ENCODE results near the gene CYREN. TPM values are rescaled to one million over a fixed set of nuclear protein-coding genes. Genes with fewer than 3 reads are reported as not detected.

CYREN gene
- total and polyA plus RNA-seq, 2 of the 13 experiments (the other 11 are each of a cell fraction or from before 2014, with no cell fraction given): 20.7 to 60.7 TPM

DNA sequence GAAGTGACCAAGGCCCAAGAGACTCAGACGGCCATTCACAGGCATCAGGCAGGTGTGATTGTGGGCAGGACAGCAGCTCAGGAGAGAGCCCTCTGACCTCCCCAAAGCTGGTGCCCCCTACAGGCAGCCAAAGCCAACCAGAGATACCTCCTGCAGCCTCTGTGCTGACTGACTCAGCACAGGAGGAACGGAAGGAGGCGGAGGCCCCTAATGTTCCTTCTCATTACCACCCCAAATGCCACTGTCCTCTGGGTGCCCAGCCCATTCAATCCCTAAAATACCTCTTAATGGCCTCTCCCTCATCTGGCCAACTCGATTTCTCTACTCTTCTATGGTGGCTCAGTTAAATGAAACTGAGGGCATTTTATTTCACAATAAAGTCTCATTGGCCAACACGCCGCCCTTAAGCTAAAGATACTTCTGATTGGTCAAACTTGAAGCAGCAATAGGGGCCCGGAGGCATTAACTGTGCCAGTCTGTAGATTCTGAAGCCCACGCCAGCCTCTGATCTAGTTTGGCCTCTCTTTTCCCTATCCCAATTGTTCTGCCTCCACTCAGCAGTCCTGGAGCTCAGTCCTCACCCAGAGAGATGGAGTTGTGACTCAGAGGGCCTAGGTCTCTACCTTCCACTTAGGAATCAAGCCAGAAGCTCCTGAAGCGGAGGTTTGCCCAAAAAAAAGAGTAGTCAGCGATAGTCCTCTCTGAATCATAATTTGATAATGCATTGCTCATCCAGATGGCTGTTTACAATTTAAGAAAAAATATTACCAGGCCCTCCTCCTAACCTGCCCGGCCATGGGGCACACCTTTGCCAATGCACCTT is 1.2 kb downstream of the CYREN start (continued):
- TF ChIP-seq, protein P1, sequence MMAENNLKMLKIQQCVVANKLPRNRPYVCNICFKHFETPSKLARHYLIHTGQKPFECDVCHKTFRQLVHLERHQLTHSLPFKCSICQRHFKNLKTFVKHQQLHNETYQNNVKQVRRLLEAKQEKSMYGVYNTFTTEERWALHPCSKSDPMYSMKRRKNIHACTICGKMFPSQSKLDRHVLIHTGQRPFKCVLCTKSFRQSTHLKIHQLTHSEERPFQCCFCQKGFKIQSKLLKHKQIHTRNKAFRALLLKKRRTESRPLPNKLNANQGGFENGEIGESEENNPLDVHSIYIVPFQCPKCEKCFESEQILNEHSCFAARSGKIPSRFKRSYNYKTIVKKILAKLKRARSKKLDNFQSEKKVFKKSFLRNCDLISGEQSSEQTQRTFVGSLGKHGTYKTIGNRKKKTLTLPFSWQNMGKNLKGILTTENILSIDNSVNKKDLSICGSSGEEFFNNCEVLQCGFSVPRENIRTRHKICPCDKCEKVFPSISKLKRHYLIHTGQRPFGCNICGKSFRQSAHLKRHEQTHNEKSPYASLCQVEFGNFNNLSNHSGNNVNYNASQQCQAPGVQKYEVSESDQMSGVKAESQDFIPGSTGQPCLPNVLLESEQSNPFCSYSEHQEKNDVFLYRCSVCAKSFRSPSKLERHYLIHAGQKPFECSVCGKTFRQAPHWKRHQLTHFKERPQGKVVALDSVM (CRISPR knock-in tag; IDR thresholded peaks at IDR 0.05): peak; percentile 41; the same call in 1 of the 2 replicates
- TF ChIP-seq RFXAP (CRISPR knock-in tag; IDR thresholded peaks at IDR 0.05; ENCODE audit: borderline replicate concordance) (no peak), SMAD1 (CRISPR knock-in tag; IDR thresholded peaks at IDR 0.05; ENCODE audit: borderline replicate concordance, low read depth) (no peak), ZNF274 (CRISPR knock-in tag; IDR thresholded peaks at IDR 0.05) (no peak), SALL1 (CRISPR knock-in tag; IDR thresholded peaks at IDR 0.05) (peak; percentile 49), HIC2 (CRISPR knock-in tag; IDR thresholded peaks at IDR 0.05; ENCODE audit: low read depth) (peak; percentile 21; the same call in 1 of the 2 replicates), ZNF605 (CRISPR knock-in tag; IDR thresholded peaks at IDR 0.05) (no peak), ZNF205 (CRISPR knock-in tag; IDR thresholded peaks at IDR 0.05) (peak; percentile 63; the same call in 1 of the 2 replicates), PHF8 (CRISPR knock-in tag; IDR thresholded peaks at IDR 0.05) (no peak), DNMT3B (CRISPR knock-in tag; conservative IDR thresholded peaks at IDR 0.05) (no peak), ARID4A (CRISPR knock-in tag; IDR thresholded peaks at IDR 0.05; ENCODE audit: borderline replicate concordance) (peak; percentile 30; the same call in 1 of the 2 replicates), PHF20 (CRISPR knock-in tag; IDR thresholded peaks at IDR 0.05) (0 out of 2 replicates have a peak, but pooled peaks have one; percentile 34)
- TF ChIP-seq, protein P2, sequence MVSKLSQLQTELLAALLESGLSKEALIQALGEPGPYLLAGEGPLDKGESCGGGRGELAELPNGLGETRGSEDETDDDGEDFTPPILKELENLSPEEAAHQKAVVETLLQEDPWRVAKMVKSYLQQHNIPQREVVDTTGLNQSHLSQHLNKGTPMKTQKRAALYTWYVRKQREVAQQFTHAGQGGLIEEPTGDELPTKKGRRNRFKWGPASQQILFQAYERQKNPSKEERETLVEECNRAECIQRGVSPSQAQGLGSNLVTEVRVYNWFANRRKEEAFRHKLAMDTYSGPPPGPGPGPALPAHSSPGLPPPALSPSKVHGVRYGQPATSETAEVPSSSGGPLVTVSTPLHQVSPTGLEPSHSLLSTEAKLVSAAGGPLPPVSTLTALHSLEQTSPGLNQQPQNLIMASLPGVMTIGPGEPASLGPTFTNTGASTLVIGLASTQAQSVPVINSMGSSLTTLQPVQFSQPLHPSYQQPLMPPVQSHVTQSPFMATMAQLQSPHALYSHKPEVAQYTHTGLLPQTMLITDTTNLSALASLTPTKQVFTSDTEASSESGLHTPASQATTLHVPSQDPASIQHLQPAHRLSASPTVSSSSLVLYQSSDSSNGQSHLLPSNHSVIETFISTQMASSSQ (IDR thresholded peaks at IDR 0.05; ENCODE audit: low read depth): no peak
- TF ChIP-seq, protein P2 (CRISPR knock-in tag; IDR thresholded peaks at IDR 0.05; ENCODE audit: borderline replicate concordance): peak; percentile 38; the same call in 1 of the 2 replicates
